Gastrocnemius medialis (tissue), 4 donors: ENCODE measurements around the gene CRKL.

Source experiments
- CTCF ChIP-seq, 5 experiments: fragments of 450-650 bp in 3 of 5; fragments of 200-600 bp in 2 of 5; sonication (generic) in 2 of 5; IDR thresholded peaks in 4 of 5; conservative IDR thresholded peaks in 1 of 5; 1 replicate in 4 of 5; 2 replicates in 1 of 5; pipeline ENCODE4 v1.5.1; 2016 to 2019; ENCODE audit warnings: antibody characterized with exemption in 5 of 5, mild to moderate bottlenecking in 3 of 5, moderate library complexity in 3 of 5
- POLR2A ChIP-seq, 2 donors: fragments of 450-650 bp; IDR thresholded peaks; one replicate each; pipeline ENCODE4 v1.6.1; 2017; ENCODE audit warnings: antibody characterized with exemption in 2 of 2, mild to moderate bottlenecking in 2 of 2, moderate library complexity in 2 of 2

GRCh38 chr22:20983081-20983771 is 66.0 kb downstream of the CRKL start:
- TF ChIP-seq CTCF (IDR thresholded peaks at IDR 0.05 in 4 of 5, conservative IDR thresholded peaks at IDR 0.05 in 1 of 5), result no peak
- TF ChIP-seq POLR2A (IDR thresholded peaks at IDR 0.05), result no peak
